HEK293 (cell line): ENCODE measurements around the gene CCDC87.
"Not testable (repeated sequence)": the region's sequence is repeated elsewhere in the genome, so short reads cannot be mapped to it uniquely, and the experiment has no call there.

Source experiments
- ZNF121 ChIP-seq: fragments of 450-650 bp; formaldehyde crosslinking; IDR thresholded peaks from 2 replicates; pipeline ENCODE4 v1.5.1; 2016; ENCODE audit warnings: missing biosample characterization, missing genetic modification characterization
- ZNF157 ChIP-seq: fragments of 450-650 bp; formaldehyde crosslinking; IDR thresholded peaks from 2 replicates; pipeline ENCODE4 v1.5.1; 2016; ENCODE audit warnings: missing biosample characterization, missing genetic modification characterization
- ZNF24 ChIP-seq: fragments of 450-650 bp; formaldehyde crosslinking; IDR thresholded peaks from 2 replicates; pipeline ENCODE4 v1.5.1; 2016; ENCODE audit warnings: missing biosample characterization, missing genetic modification characterization
- ZNF274 ChIP-seq, 2 experiments: fragments of 200-500 bp in 1 of 2; fragments of 450-650 bp in 1 of 2; sonication (Bioruptor generic) in 1 of 2; formaldehyde crosslinking in 1 of 2; IDR thresholded peaks; 2 replicates each; pipeline versions ENCODE4 v1.5.1 to v1.6.1; 2014 to 2016; ENCODE audit warnings: borderline replicate concordance in 1 of 2, inconsistent platforms in 1 of 2, low read length in 1 of 2, missing biosample characterization in 1 of 2, missing genetic modification characterization in 1 of 2

DNA sequence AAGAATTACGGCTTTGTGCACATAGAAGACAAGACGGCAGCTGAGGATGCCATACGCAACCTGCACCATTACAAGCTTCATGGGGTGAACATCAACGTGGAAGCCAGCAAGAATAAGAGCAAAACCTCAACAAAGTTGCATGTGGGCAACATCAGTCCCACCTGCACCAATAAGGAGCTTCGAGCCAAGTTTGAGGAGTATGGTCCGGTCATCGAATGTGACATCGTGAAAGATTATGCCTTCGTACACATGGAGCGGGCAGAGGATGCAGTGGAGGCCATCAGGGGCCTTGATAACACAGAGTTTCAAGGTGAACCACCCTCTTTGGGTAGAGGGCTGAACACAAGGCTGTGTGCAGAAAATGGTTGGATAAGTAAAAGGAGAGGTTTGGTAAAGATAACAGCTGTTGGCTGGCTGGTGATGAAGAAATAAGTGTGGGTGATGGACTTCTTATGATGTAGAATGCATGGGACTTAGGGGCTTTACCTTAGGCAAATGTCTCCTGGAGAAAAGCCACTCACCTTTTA is 47.0 kb upstream of the CCDC87 start:
- not testable (repeated sequence) for TF ChIP-seq ZNF121 (tag by site-specific recombination); ZNF24; ZNF157 (tag by site-specific recombination); ZNF274 (IDR thresholded peaks at IDR 0.05; ENCODE audit: low read length); ZNF274 (tag by site-specific recombination; IDR thresholded peaks at IDR 0.05; ENCODE audit: borderline replicate concordance)
